ENCODE data around the gene IDH1. TPM values are rescaled to one million over a fixed set of nuclear protein-coding genes. Genes with fewer than 3 reads are reported as not detected.

The IDH1 gene
- total RNA-seq, 4 donors from 2014 or later, result 22.8 to 105 (median 38.1) TPM

DNA sequence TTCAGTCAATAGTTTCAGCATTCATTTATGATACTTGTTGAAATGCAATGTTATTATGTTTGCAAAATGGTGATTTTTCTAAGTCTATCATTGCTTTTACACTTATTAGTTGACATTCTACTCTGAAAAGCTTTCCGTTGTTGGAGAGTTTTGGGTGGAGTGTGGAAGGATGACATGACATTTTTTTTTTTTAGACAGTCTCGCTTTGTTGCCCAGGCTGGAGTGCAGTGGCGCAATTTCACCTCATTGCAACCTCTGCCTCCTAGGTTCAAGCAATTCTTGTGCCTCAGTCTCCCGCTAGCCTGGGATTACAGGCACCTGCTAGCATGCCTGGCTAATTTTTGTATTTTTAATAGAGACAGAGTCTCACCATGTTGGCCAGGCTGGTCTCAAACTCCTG, 41.0 kb upstream of the IDH1 start:
- H3K4me3 ChIP-seq, result no peak overlapping the region
- no peak overlapping the region for H3K27ac ChIP-seq
- intact Hi-C loops (cut with DNase I; ENCODE audit: low total_unique reads), result no loop called here
- no peaks in the 10 kb centered on the region for H3K27me3 ChIP-seq
- TF ChIP-seq POLR2A (IDR thresholded peaks at IDR 0.05), result no peak
- TF ChIP-seq, protein P1, sequence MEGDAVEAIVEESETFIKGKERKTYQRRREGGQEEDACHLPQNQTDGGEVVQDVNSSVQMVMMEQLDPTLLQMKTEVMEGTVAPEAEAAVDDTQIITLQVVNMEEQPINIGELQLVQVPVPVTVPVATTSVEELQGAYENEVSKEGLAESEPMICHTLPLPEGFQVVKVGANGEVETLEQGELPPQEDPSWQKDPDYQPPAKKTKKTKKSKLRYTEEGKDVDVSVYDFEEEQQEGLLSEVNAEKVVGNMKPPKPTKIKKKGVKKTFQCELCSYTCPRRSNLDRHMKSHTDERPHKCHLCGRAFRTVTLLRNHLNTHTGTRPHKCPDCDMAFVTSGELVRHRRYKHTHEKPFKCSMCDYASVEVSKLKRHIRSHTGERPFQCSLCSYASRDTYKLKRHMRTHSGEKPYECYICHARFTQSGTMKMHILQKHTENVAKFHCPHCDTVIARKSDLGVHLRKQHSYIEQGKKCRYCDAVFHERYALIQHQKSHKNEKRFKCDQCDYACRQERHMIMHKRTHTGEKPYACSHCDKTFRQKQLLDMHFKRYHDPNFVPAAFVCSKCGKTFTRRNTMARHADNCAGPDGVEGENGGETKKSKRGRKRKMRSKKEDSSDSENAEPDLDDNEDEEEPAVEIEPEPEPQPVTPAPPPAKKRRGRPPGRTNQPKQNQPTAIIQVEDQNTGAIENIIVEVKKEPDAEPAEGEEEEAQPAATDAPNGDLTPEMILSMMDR (IDR thresholded peaks at IDR 0.05), result no peak
- H3K36me3 ChIP-seq, result no peaks in the 10 kb centered on the region
- H3K4me1 ChIP-seq, result no peaks in the 10 kb centered on the region
- H3K9me3 ChIP-seq, result no peaks in the 10 kb centered on the region
- no peak for DNase-seq

DNA sequence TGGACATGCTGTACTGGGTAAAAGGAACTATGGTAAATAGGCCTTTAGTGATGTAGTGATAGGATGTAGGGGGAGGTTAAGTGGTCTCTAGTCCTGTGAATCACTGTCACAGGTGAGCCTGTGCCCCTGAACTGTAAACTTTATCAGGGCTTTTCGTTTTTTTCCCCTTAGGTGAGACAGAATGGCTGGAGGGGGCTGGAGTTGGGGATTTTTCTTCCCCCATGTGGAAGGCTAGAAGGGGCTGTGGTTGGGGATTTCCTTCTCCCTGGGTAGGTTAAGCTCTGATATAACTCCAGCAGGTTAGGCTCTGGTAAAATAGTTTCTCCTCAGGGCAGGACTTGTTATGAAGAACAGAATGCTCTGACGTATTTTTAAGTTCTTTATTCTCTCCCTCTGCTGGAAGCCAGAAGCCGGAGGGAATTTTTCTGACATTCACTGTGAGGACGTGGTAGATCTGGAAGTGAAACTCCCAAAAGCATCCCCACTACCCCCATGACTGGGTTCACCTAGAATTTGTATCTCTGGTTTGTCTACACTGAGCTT, 39.7 kb upstream of the IDH1 start:
- Histone ChIP-seq H3K9me3 (no peaks in the 10 kb centered on the region), H3K4me3 (no peak overlapping the region), H3K4me1 (no peaks in the 10 kb centered on the region), H3K36me3 (no peaks in the 10 kb centered on the region), H3K27ac (no peak overlapping the region), H3K27me3 (no peaks in the 10 kb centered on the region)
- no peak for TF ChIP-seq POLR2A (IDR thresholded peaks at IDR 0.05)
- TF ChIP-seq, protein P1 (IDR thresholded peaks at IDR 0.05), result no peak
- intact Hi-C loops (cut with DNase I; ENCODE audit: low total_unique reads), result no loop called here
- DNase-seq, result no peak

DNA sequence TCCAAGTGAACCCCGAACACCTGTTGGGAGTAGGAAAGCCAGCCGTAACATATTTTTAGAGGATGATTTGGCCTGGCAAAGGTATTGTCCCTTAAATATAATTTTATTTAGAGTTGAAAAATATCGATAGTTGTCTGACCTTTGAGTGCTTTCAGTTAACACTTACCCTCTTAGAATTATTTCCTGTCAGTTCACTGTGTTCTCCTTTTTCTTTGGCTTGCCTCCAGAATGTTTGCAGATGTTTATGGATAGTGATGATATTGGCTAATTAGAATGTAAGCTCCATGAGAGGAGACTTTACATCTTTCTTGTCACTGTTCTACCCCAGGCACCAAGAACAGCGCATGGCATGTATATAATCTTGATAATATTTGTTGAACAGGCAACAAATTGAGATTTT, 31.0 kb upstream of the IDH1 start:
- Histone ChIP-seq H3K27ac (no peak overlapping the region), H3K9me3 (no peaks in the 10 kb centered on the region), H3K27me3 (no peaks in the 10 kb centered on the region), H3K4me1 (no peaks in the 10 kb centered on the region), H3K4me3 (no peak overlapping the region), H3K36me3 (no peaks in the 10 kb centered on the region)
- intact Hi-C loops (cut with DNase I; ENCODE audit: low total_unique reads), result no loop called here
- no peak for DNase-seq
- TF ChIP-seq POLR2A (IDR thresholded peaks at IDR 0.05), result no peak
- TF ChIP-seq, protein P1 (IDR thresholded peaks at IDR 0.05), result no peak

DNA sequence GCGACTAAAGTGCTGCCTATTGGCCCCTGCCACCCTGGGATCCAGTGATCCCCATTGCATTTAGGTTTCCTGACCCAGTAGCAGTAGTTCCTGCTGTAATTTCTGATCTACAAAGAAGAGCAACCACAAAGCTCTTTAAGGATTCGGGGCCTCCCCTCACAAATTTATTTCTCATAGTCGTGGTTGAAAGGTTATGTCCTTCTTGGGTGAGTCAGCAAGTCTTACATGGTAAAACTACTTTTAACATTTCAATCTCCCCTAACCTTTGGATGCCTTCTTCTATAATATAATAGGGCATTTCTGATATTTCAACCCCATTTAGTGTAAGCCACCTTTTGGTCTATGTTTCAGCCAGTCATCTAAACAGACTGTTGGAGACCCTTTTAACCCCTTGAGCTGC, 26.1 kb upstream of the IDH1 start:
- H3K9me3 ChIP-seq, result no peaks in the 10 kb centered on the region
- intact Hi-C loops (cut with DNase I; ENCODE audit: low total_unique reads), result no loop called here
- no peaks in the 10 kb centered on the region for H3K27me3 ChIP-seq
- H3K4me1 ChIP-seq, result no peaks in the 10 kb centered on the region
- no peak overlapping the region for H3K4me3 ChIP-seq
- no peak for DNase-seq
- H3K36me3 ChIP-seq, result no peaks in the 10 kb centered on the region
- H3K27ac ChIP-seq, result no peak overlapping the region
- no peak for TF ChIP-seq POLR2A (IDR thresholded peaks at IDR 0.05)
- TF ChIP-seq, protein P1 (IDR thresholded peaks at IDR 0.05), result no peak

DNA sequence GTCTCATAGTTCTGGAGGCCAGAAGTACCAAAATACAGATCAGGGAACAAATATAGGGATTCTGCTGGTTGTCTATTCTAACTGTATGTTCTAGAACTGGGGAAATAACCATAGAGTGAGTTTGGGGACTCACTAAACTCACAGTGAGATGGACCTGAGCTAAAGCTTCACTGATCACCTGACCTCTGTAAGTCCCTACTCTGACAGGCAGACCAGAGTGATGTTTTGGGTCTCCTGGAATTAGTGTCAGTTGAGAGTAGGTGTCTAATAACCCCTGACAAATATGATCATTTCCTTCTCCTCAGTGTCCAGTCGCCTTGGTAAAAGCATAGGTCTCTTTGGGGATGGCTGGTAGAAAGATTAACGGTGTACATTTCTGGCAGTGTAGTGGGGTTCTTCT, 25.4 kb upstream of the IDH1 start:
- no peak for DNase-seq
- Histone ChIP-seq H3K27ac (no peak overlapping the region), H3K4me1 (no peaks in the 10 kb centered on the region), H3K36me3 (no peaks in the 10 kb centered on the region), H3K4me3 (no peak overlapping the region), H3K9me3 (no peaks in the 10 kb centered on the region), H3K27me3 (no peaks in the 10 kb centered on the region)
- intact Hi-C loops (cut with DNase I; ENCODE audit: low total_unique reads), result no loop called here
- no peak for TF ChIP-seq POLR2A (IDR thresholded peaks at IDR 0.05)
- TF ChIP-seq, protein P1 (IDR thresholded peaks at IDR 0.05), result no peak
